NCI-H2171 treated with DMSO at 0.1 percent for 48 hours (cell line): ENCODE results near the gene KCNAB1.

Source experiments
- DNase-seq: peaks from one replicate; lab custom pipeline; 2025; lab: John Stamatoyannopoulos, UW

KCNAB1 gene

GRCh38 chr3:156140001-156140595, 19.7 kb downstream of the KCNAB1 start:
- no peak for DNase-seq

GRCh38 chr3:156142702-156143101, 22.3 kb downstream of the KCNAB1 start:
- no peak for DNase-seq

GRCh38 chr3:156143136-156143535, 22.8 kb downstream of the KCNAB1 start:
- DNase-seq: no peak

DNA sequence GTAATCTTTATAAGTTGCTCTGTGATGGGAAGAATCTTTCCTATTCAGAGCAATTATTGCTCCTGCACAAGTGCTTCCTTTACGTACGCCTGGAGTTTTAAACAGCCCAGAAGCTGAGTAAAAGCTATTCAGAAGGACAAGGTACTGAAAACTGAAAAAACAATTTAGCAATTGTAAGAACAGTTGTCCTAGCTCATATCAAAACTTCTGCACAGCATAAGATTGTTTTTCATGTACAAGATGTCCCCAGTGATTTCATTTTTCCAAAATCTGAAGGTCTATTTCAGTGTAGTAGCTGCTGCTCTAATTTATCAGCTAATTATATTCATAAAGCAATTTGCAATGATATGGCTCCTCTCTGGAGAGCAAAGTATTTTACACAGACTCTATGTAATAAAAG, 23.7 kb downstream of the KCNAB1 start:
- no peak for DNase-seq

GRCh38 chr3:156145866-156146265, 25.5 kb downstream of the KCNAB1 start:
- no peak for DNase-seq

GRCh38 chr3:156148345-156148945, 28.1 kb downstream of the KCNAB1 start:
- no peak for DNase-seq

DNA sequence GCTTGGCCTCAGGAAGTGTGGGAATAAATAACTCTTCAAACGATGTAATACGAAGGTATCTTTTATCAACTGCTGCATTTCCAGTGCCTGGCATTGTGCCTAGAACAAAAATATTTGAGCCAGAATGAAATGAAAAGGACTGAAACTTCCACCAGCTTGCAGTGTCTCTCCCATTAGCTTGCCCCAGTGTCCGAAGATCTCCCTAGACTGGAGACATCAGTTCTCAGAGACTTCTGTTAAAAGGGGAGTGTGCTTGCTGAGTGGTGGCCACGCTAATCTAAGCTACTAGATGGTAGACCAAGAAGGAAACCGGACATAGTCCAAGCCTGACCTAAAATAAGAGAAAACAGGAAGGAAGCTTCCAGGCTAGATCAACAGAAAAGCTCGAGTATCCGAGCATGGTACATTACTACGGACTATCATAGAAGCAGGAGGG, 28.6 kb downstream of the KCNAB1 start:
- DNase-seq: no peak

GRCh38 chr3:156149876-156150275, 29.5 kb downstream of the KCNAB1 start:
- no peak for DNase-seq

DNA sequence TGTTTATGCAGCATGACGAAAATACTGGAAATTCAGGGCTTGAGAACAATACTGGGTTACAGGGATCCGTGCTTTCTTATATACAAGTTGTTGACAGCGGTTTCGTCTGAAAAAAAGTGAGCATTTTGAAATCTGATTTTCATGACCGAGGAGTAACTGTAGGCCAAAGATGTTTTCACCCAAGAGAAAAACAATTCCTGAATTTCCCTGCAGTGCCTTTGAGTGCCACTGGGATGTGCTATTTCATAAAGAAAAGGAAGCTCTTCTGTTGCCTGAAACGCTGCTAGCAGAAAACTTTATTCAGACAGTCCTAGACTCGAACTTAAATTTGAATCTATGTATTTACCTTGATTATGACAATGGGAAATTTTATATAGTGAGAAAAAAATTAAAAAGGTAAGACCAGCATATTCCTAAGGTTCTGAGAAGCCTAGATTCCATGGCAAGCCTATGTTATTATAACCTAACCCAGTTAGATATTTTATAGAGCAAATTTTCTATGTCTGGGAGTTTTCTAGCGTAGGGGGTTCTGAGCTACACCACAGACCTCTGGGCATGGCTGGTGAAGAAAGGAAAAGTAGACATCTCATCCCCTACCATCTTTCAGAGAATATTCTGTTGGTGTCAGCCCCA, 30.2 kb downstream of the KCNAB1 start:
- peak; percentile 63 for DNase-seq

DNA sequence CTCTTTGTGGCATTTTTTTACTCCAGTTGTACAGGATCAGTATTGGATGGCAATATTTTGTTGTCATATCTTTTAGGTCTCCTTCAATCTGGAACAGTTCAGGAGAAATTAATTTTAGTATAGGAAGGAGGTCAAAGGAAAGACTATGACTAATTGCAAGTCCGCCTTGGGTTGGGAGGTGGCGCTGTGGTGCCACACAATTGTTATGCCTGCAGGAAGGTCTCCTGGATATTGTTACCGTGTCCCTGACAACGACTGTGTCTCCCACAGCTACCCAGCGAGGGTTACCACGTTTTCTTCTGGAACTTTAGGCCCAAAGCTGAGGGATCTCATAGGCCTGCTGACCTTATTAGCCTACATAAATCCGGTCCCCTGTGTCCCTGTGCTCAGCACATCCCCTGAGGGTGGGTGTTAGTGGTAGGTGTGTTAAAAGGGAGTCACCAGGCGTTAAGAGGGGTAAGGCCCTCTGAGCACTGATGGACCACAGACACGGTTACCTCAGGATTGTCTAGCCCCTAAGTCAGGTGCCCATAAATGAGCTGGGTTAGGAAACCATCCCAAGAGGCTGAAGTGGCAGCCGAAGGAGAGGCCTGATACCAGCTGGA, 31.5 kb downstream of the KCNAB1 start:
- DNase-seq: peak; percentile 67

DNA sequence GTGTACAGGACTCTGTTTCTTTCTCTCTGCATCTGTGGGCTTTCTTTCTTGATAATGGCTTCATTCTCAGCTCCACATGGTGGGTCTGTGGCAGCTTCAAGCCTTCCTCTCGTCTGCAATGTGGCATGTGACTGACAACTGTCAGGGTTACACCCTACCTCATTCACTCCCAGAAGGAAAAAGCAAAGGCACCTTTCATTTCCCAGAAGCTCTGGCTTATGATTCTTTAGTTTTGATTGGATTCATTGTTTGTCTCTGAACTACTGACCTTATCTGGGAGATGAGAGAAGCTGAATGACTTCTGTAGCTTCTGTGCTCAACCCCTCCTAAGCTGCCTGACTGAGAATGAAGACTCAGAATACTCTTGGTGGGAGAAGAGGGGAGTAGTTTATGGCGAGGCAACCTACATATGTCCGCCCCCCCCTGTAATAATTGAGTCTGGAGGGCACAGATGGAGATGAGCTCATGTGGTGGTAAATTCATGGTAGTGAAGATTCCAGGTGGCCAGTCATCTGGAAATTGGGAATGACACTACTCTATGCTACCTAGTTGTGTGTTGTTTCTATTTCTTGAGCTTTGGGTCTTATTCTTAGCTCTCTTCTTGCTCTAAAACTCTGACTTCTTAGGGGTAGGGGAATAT, 38.4 kb downstream of the KCNAB1 start:
- DNase-seq: peak; percentile 43

GRCh38 chr3:156160647-156161046, 40.3 kb downstream of the KCNAB1 start:
- peak; percentile 27 for DNase-seq

GRCh38 chr3:156161172-156161571, 40.8 kb downstream of the KCNAB1 start:
- no peak for DNase-seq

- no peak for DNase-seq
Observed at GRCh38 chr3:156163848-156164247, 43.5 kb downstream of the KCNAB1 start.

DNA sequence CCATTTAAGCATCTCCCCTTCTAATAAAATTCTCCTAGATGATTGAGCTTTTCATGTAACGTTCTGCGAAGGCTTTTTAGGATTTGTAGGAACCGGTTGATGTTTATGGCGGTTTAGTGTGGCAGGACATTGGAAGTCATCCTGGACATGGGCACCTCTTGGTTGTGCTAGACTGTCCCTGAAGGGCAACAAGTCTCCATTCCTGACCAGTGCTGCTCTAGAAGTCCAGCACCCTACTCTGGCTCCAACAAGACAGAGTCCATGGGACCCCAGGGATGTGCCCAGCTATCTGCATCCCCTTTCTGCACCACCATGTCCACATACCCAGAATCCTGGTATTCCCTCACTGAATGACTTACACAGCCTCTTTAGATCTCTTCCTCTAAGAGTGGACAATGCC, 46.4 kb downstream of the KCNAB1 start:
- DNase-seq: no peak

DNA sequence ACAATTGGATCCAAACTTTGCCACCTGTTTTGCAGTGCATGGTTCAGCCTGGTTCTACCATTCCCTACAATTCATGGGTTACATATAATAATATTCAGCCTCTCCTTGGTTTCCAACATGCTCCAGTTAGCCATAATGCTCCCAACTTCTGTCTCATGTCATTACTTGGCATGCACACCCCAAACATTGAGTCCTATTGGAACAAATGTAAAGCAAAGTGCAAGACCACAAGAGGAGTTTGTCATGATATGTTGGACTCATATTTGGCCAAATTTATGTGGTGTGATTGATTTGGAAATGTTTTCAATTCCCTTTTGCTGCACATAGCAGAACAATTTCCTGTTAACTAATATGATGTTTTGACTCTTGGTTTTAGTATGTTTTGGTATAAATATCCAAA, 50.2 kb downstream of the KCNAB1 start:
- no peak for DNase-seq

DNA sequence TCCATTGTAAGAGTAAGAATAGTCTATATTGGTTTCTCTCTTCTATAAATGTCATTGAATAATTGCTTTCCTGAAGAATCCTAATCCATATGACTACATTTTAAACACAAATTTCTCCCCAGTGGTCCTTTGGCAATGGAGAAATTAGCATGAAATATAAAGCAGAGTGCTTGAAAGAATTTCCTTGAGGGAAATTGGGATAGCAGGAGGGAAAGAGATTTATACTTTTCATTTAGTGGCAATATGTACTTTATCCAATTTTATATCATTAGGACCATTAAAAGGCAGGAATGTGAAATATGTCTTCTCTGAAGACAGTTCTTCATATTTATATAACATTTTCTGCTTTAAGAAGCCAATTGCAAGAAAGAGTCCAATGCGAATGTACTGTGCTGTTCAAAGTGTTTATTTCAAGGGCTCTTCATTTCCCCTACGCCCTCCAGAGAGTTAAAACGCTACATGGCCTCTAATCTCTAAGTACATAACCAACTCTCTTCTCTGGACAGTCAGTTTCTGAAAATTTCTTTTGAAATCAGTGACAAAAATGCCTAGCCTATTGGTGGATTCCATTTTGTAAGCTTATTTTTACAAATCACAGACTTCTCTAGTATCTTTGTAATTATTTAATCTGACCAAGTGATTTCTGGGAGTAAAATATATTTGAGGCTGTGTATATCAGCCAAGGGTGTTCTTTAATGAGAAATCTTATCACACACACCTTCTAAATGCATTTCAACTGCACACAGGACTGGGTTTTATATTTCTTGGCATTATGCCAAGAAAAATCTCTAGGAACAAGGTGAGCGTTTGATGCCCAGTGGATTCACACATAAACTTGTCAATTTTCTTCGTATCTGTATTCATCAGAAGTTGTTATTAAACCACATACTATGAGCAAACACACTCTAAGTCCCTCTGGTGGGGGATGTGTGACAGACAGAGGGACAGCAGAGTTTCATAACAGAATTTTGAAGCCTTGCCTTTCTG, 51.2 kb downstream of the KCNAB1 start:
- DNase-seq: peak; percentile 57

- DNase-seq: no peak
Observed at GRCh38 chr3:156172536-156172935, 52.2 kb downstream of the KCNAB1 start.

- DNase-seq: peak; percentile 37
Observed at GRCh38 chr3:156174229-156174847, 54.0 kb downstream of the KCNAB1 start.

DNA sequence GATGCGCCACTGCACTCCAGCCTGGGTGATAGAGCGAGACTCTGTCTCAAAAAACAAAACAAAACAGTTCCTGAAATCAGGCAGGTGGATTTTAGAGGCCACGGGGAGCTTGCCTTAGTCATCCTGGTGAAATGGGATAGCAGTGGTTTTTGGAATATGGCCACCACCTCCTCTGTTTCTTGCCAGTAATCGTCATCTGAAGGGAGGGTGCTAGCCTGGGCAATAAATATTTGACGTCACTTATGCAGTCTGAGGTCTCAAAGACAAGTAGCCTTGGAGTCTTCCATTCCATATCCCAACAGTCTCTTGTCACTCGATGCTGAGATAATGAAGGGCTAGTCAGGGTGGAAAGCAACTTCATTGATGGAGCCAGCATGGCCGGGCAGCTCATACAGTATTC, 55.2 kb downstream of the KCNAB1 start:
- no peak for DNase-seq

DNA sequence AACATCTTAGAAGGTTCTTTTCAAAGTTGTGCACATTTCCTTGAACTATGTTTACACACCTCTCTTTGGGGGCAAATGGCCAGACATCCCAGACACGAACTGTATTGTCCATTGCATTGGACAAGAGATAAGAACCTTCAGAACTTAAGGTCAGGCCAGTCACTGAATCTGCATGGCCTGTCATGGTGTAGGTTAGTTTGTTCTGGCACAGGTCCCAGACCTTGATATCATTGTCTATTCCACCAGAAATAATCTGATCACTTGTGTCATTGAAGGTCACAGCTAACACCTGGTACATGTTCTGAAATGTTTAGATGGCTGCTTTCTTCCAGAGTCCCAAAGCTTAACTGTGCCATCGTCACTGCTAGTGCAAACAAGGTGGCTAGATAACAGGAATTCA, 55.7 kb downstream of the KCNAB1 start:
- peak; percentile 61 for DNase-seq
